GM18909 (cell line): ENCODE data around the gene OR4B1.

ENCODE experiments used
- ATAC-seq: cut with Tn5 transposase; IDR thresholded peaks from one replicate; pipeline ENCODE4 v1.9.1; 2021; ENCODE audit warnings: mild to moderate bottlenecking; ENCODE audit not compliant: unreplicated experiment, poor library complexity

Gene OR4B1

GRCh38 chr11:48248902-48249301, 32.3 kb downstream of the OR4B1 start:
- no peak for ATAC-seq

- no peak for ATAC-seq
These were observed 45.0 kb downstream of the OR4B1 start for GRCh38 chr11:48261600-48261999.

GRCh38 chr11:48263423-48263911, 46.9 kb downstream of the OR4B1 start, which contains the start of gene OR4X1:
TSS of gene OR4X1 (plus strand) at chr11:48263861. CDS start at chr11:48263861, 0 bp downstream.
- ATAC-seq = no peak
